WI38 (cell line): ENCODE measurements around the gene GLCCI1.

ENCODE experiments used
- H3K4me3 ChIP-seq: 2 replicates; pipeline ENCODE4 v1.5.1; 2011; ENCODE audit warnings: low read depth, mild to moderate bottlenecking, control low read depth, low read length
- TF ChIP-seq, protein P1 (sequence below): IDR thresholded peaks from 2 replicates; pipeline ENCODE4 v1.5.1; 2012; ENCODE audit warnings: low read depth, mild to moderate bottlenecking, control low read depth, low read length

Gene GLCCI1

DNA sequence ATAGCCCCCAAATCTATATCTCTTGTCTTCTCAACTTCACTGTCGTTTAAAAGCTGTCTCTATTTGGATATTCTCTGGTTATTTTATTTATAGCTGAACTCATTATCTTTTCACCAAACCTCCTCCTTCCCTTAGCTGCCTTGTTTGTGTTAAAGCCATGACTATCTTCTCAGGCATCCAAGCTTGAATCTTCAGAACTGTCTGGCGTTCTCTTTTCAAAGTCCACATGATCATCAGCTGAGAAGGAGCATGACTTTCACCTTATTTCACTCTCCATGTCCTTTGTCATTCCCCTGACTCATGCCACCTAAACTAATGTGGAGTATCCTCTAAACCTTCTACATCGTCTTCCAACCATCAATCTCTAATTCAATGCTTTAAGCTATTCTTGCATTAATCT, 5.7 kb upstream of the GLCCI1 start:
- TF ChIP-seq, protein P1, sequence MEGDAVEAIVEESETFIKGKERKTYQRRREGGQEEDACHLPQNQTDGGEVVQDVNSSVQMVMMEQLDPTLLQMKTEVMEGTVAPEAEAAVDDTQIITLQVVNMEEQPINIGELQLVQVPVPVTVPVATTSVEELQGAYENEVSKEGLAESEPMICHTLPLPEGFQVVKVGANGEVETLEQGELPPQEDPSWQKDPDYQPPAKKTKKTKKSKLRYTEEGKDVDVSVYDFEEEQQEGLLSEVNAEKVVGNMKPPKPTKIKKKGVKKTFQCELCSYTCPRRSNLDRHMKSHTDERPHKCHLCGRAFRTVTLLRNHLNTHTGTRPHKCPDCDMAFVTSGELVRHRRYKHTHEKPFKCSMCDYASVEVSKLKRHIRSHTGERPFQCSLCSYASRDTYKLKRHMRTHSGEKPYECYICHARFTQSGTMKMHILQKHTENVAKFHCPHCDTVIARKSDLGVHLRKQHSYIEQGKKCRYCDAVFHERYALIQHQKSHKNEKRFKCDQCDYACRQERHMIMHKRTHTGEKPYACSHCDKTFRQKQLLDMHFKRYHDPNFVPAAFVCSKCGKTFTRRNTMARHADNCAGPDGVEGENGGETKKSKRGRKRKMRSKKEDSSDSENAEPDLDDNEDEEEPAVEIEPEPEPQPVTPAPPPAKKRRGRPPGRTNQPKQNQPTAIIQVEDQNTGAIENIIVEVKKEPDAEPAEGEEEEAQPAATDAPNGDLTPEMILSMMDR = no peak
- H3K4me3 ChIP-seq = no peak overlapping the region

DNA sequence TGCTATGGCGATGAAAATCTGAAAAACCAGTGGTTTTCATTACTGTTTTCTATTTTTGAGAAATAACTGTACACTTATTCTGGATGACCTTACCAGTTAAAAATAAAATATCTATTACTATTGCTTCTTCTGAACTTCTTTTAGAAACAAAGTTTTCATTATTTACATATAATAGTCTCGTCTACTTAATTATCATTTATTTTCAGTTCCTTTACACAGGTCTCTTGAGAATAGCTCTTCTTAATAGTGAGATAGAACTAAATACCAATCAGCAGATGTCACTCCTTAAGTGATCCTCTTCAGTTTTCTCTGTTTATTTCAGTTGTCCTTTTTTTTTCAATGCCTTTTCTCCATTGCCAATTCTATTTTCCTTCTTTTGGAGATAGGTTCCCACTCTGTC, 4.3 kb upstream of the GLCCI1 start:
- TF ChIP-seq, protein P1 = no peak
- H3K4me3 ChIP-seq = no peak overlapping the region

DNA sequence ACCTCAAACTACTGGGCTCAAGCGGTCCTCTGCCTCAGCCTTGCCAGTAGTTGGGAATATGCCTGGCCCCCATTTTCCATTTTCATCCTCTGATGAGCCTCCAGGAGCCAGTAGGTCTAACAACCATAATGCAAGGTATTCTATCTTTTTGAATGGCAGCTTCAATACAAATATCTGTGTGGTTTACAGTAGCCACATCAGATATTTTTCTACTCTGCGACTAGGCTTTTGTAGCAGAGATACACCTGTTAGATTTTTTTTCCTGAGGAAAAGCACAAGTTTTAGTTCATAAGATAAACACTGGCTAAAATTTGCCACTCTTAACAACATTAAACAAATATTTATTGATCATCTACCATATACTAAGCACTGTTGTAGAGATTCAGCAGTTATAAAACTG, 3.9 kb upstream of the GLCCI1 start:
- TF ChIP-seq, protein P1 = no peak
- H3K4me3 ChIP-seq = no peak overlapping the region

DNA sequence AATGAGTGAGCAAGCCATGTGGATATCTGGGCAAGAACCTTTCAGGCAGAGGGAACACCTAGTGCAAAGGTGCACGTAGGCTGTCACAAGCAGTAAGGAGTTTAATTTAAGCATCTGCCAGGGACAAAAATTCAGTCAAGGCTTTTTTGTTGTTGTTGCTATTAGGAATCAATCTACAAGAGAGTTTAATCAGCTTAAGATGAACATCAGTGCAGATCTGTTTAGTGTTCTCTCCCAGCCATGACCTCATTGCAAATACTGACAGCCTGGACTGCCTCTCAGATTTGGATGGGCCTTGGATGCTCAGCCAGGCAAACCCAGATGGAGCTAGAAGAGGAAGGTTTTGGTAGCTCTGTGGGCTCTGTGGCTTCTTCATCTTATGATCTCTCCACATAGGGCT, 3.3 kb upstream of the GLCCI1 start:
- no peak overlapping the region for H3K4me3 ChIP-seq
- TF ChIP-seq, protein P1 = no peak

DNA sequence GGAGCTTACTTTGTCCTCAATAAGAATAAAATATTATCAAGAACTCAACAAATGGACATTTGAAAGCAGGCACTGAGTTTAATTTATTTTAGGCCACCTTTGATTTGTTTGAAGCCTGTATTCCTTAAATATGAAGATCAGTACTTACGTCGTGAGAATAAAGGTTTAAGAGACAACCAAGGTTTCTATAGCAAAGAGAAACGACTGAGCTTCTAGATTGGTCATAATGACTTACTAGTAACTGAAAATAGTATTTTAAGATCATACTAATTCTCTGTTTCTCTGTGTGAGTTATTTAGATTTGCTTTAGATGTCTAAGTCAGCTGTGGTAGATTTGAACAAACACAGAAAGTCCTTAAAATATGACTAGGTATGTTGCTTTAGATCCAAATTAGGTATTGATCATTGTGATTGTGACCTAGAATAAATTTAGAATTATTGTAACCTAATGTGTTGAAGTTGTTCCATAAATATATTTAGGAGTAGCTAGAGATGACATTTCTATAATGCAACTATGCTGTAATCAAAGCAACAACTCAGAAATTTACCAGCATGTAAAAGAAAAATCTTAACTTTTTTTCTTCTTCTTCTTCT, 2.4 kb upstream of the GLCCI1 start:
- TF ChIP-seq, protein P1 = no peak
- H3K4me3 ChIP-seq = no peak overlapping the region

DNA sequence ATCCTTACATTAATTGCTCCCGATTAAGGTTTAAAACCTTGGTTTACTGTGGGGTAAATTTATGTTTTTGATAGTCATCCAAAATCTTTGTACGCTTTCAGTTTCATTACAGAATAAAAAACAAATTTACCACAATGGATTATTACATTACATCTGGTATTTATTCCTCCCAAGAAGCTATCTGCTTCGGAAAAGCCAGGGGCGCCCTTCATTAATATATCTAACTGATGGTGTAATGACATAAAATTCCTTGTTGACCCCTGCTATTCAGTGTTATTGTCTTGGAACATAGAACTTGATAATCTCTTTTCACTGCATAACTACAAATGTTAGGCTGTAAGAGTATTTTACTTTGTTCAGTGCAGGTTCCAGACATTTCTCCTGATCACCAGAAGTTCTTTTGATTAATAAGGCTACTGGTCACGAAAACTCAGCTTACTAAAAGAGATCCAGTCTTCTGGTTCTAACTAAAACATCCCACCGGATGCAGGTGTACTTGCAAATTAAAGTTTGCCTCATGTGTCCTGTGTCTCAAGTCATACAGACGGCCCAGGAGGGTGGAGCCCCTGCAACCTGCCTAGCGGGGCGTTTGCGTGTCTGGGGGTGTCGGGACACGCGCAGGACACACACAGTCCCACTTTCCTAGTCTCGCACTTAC, 581 bp upstream of the GLCCI1 start:
- TF ChIP-seq, protein P1 = no peak
- peak overlapping the region; percentile 82 for H3K4me3 ChIP-seq
